ENCODE measurements around the gene CSF3. TPM values are rescaled to one million over a fixed set of nuclear protein-coding genes. Genes with fewer than 3 reads are reported as not detected.

Gene CSF3
- total and polyA plus RNA-seq, 2 of the 4 experiments (the other 2 are of a cell fraction), result not detected

GRCh38 chr17:40015005-40015997 lies at the start of gene CSF3 (continued):
- TF ChIP-seq, protein P1, sequence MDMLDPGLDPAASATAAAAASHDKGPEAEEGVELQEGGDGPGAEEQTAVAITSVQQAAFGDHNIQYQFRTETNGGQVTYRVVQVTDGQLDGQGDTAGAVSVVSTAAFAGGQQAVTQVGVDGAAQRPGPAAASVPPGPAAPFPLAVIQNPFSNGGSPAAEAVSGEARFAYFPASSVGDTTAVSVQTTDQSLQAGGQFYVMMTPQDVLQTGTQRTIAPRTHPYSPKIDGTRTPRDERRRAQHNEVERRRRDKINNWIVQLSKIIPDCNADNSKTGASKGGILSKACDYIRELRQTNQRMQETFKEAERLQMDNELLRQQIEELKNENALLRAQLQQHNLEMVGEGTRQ (IDR thresholded peaks at IDR 0.05; ENCODE audit: low read depth, low read length), result no peak
- TF ChIP-seq CHD1 (IDR thresholded peaks at IDR 0.05; ENCODE audit: low read depth, low read length), result no peak
- no peak for TF ChIP-seq CEBPB (IDR thresholded peaks at IDR 0.05; ENCODE audit: low read depth, low read length)
- TF ChIP-seq RFX5 (IDR thresholded peaks at IDR 0.05; ENCODE audit: low read depth, low read length), result no peak
- no peak for TF ChIP-seq RCOR1 (IDR thresholded peaks at IDR 0.05; ENCODE audit: insufficient replicate concordance, low read length)
